GM18951 (cell line): ENCODE measurements around the gene PTPRE.

Experiments
- POLR2A ChIP-seq: IDR thresholded peaks from 4 replicates; pipeline ENCODE4 v1.6.1; 2011; ENCODE audit warnings: mild to moderate bottlenecking; ENCODE audit not compliant: insufficient read length, insufficient read depth; ENCODE audit errors: extremely low read depth
- in situ Hi-C: fragments of 300-500 bp; cut with MboI; formaldehyde crosslinking; loops from one replicate; pipeline ENCODE4 v1.12.0; 2022; ENCODE audit warnings: low sequenced_read_pairs, mixed read lengths, inconsistent platforms; ENCODE audit not compliant: unreplicated experiment

The PTPRE gene

DNA sequence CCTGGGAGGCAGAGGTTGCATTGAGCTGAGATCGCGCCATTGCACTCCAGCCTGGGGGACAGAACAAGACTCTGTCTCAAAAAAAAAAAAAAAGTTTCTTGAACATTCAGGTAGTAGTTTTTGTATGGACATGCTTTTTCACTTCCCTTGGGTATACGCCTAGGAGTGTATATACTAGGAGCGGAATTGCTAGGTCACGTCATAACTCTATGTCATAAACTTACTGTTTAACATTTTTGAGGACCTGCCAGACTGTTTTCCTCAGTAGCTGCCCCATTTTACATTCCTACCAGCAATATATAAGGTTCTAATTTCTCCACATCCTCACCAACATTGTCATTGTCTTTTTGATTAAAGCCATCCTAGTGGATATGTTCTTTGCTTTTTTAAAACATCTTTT is 167.7 kb downstream of the PTPRE start:
- in situ Hi-C loops: loop anchor here (5.0 kb wide), 1 partner anchor 37 kb away; no protein-coding TSS in a partner anchor
- no peak for TF ChIP-seq POLR2A

DNA sequence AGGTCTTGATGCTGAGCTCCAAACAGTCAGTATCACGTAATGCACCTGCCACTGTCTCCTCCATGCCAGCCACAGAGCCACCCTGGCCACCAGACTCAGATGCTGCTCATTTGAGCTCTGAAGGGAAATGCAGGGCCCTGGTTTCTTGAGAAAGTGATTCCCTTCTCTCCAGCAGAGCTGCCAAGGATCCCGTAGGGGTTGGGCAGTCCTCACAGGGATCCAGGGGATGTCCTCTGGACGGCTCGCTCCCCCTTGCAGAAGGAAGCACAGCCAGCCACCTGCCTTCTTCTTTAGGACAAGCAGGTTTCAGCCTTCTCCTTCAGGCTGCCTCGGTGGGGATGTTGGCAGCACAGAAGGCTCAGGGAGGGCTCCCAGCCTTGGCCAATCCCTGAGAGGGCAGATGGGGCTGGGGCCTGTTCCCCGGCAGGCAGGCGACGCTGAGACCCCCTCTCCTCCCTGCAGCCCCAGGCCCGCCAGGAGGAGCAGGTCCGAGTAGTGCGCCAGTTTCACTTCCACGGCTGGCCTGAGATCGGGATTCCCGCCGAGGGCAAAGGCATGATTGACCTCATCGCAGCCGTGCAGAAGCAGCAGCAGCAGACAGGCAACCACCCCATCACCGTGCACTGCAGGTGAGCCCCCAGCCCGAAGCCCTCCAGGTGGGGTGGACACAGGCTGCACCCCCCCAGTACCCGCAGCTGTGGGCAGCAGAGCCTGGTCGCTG is 170.4 kb downstream of the PTPRE start:
- no peak for TF ChIP-seq POLR2A
- in situ Hi-C loops: no loop called here

DNA sequence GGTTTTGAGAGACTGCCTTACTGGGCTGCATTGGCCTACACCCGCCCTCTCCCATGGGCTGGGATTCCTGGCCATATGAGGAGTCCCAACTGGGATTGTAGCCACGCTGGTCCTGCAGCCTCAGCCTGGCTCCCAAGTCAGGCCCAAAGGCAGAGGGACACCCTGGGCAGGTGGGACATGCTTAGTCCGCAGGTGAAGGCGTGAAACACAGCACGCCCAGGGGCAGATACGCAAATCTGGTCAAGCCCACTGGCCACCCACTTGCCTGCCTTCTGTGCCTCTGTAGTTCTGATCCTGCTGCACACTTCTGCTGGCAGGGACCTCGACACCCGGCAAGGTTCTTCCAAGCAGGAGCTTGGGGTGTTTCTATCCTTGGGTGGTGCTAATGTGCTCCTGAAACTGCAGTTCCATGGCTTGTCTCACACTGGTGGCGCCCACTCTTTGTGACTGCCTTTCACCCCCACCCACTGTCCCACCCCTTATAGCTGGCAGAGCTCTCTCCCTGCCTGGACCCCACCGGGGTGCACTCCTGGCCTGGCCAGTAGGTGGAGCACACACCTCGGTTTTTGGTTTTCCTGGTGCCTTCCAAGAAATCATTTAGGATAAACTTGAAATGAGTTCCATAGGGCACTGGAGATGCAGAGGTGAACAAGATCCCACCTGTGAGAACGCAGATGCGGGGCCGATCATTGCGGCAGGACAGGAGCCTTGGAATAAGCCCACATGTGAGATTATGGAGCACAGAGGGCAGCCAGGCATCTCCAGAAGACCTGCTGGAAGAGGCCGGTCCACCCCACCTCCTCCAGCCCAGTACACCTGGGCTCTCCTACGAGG is 171.4 kb downstream of the PTPRE start:
- in situ Hi-C loops: no loop called here
- no peak for TF ChIP-seq POLR2A

DNA sequence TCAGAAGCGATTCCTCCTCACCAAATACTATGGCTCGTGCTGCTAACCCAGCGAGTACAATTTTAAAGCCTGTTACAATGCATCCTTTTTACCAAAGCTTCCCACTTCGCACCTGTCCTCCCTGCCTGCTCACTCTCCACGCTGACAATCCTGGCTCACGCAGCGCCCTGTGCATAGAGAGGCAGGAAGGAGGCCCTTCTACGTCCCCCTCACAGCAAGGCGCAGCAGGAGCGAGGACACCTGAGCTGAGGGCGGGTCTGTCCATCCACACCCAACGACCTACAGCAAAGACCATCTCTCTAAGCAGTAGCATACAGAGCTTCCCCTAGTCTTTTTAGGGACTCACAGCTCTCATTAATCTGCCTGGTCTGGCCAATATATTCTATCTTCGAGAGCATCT is 173.3 kb downstream of the PTPRE start:
- no peak for TF ChIP-seq POLR2A
- in situ Hi-C loops: no loop called here

DNA sequence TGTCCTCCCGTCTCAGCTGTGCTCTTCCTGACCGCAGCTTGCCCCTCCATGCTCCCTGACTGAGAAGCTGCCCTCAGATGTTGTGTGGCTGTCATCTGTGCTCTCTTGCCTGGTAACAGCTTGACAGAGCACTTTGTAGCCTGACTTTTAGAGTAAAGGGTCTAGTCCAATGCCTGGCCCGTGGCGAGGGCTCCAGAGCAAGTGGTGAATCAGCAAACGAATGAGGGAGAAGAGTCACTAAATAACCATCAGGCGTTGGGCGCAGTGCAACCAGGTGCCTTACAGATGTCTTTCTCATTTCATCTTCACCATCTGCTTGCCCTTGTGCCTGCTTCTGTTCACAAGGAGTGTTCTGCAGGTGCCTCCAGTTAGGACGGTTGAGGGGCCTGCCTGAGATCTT is 173.7 kb downstream of the PTPRE start:
- in situ Hi-C loops: no loop called here
- TF ChIP-seq POLR2A: no peak

DNA sequence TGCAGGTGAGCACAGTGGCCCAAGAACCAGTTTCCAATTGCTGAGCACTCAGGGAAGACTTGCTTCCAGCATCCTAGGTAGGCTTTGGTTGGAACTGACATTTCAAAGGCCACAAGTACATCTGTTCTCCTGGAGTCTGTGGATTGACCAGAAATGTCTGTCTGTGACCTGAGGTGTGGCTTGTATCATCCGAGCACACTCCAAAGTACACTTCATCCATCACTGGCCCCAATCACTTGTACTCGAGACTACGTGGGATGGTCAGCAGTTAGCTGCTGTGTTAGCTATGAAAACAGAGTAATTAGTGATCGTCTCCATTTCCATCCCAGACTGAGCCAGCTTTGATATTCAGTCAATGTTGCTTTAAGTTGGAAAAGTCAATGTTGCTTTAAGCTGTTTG is 174.3 kb downstream of the PTPRE start:
- in situ Hi-C loops: no loop called here
- TF ChIP-seq POLR2A: no peak

DNA sequence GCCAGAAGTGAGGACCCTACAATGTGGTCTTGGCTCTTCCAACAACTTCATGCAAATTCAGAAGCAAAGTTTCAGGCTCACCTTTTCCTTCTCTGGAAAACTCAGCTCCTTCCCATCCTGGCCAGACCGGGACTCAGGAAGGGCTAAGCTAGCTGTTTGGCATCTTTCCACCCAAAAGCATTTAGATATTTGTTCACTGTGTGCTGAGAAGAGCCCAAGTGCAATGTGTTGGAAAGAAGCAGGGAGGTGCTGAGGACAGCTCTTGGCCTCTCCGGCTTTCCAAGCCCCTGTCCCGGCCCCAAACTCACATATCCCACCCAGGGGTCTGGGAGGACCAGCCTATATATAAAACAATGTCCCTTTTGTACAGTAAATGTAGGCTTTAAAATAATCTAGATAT is 174.8 kb downstream of the PTPRE start:
- TF ChIP-seq POLR2A: no peak
- in situ Hi-C loops: no loop called here

DNA sequence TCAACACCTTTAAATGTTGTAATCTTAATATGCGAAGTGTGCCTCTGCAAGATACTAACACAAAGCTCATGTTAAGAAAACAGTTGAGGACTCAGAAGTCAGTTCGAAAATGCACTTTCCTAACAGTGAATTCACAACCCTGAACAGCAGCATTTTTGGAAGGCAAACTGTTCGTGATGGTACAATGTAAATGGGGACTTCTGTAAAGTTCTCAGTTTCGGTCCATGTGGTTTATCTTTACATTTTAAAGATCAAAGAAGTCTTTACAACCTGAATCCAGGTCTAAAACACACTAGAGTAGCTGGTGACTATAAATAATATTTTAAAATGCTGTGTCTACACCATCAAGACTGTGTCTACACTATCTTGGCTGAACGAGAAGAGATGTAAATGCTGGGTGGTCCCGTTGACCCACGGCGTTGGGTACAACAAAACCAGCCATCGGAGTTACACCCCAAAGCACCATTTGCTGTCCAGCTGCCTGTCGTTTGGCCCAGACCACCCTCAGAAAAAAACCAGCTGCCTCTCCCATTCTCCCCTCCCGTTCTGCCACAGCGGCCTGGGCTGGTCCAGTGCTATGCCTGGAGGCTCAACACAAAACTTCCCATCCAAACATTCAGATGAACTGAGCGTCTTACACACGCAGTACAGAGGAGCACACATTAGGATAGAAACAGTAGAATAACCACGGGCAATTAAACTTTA is 176.4 kb downstream of the PTPRE start:
- TF ChIP-seq POLR2A: no peak
- in situ Hi-C loops: no loop called here

DNA sequence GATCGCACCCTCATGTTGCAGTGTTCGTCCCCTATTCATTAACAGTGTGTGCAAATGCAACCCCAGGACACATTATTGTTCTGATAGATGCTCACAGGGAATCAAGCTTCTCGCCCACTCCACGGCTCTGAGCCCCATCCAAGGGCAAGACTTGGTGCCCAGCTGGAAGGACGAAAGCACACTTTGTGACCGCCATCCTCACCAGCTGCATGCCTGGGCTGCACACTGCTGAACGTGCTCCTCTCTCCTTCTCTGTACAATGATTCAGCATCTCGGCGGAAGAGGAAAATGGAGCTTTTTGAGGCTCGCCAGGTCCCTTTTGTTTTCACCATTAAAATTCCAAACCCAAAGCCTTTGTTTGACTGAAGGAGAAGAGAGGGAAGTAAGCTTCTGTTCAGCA is 177.5 kb downstream of the PTPRE start:
- in situ Hi-C loops: no loop called here
- no peak for TF ChIP-seq POLR2A

DNA sequence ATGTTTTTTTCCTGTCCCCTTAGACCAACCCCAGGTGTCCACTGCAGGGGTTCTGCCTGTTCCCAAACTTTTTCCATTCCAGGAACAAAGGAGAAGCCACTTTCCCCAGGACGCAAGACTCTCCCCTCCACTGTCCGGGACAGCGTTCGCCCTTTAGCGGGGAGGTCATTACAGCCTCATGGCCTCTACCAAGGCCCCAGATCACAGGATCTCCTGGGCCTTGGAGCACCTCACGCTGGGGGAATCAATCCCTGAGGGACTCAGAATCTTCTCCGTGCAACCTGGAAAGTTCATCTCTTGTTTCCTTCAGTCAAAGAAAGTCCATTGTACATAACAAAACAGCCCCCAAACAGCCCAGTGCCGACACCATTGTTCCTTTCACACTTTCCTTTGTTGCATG is 178.1 kb downstream of the PTPRE start:
- TF ChIP-seq POLR2A: no peak
- in situ Hi-C loops: no loop called here

DNA sequence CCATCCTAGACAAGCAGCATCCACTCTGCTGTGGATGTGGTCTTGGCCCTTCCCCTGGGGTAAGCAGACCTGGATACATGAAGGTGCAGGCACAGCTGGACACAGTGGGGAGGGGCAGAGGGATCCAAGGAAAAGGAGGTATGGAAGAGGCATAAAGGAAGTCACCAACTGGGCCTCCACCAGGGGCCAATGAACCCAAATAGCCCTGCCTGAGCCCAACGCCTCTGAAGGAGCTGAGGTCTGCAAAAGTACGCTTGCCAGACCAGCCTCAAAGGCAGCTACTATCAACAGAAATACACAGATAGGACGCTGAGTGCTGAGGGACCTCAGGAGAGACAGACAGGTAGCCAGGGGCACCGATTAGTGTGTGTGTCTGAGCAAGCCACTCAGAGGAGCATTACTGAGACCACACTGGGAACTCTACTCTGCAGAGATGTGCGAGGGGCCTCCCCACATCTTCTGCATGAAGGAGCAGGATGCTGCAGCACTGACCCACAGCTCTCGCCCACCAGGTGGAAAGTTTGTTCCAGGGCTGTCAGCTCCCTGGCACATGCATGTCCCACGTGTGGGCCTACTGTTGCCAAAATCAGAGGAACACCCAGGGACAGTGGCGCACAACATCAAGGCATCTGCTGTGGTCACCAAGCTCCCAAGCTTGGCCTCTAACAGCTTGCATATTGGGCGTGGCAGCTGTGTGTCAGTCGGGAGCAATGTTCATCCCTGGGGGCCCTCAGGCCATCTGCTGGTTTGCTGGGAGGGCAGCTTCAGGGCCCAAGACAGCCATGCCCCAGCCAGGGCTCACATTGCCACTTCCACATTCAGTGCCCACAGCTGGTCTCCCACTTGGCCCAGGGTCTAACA is 179.3 kb downstream of the PTPRE start:
- in situ Hi-C loops: no loop called here
- TF ChIP-seq POLR2A: no peak

DNA sequence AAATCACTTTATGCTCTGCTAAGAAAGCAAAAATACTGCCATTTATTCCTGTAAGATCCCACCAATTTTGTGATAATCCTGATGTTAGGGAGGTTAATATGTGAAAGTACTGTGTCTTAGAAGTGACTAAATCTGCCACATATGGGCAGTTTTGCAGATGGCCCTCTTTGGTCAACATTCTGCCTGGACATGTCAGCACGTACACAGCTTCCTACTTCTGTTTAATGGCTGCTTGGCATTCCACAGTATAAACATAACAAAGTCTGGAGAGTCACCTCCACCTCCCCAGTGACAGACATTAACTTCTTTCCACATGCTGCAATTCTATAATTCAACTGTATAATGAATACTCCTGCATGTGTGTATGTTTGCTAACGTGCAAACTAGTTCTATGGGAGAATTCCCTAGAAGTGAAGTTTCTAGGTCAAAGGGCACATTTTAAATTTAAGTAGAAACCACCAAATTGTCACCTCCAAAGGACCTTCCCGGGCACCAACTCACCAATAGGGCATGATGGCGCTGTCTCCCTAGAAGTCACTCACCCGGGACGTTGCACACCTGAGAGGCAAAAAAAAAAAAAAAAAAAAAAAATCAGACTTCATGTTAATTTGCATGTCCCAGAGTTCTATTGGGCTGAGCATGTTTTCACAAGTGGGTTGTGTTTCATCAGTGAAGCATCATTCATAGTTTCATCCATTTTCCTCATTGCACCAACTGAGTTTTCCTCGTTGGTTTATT is 180.4 kb downstream of the PTPRE start:
- in situ Hi-C loops: no loop called here
- no peak for TF ChIP-seq POLR2A
